SJCRH30 (cell line): ENCODE data around the gene ZKSCAN8. TPM values are rescaled to one million over a fixed set of nuclear protein-coding genes. Genes with fewer than 3 reads are reported as not detected.
A peak's percentile ranks its signal among the peaks of the same experiment; 100 is the strongest.
"Not testable (repeated sequence)": the region's sequence is repeated elsewhere in the genome, so short reads cannot be mapped to it uniquely, and the experiment has no call there.

ENCODE experiments used
- DNase-seq, 2 experiments: peaks; one replicate each; pipeline ENCODE4 v3.0.0-alpha.2; 2015 to 2020
- H3K27ac ChIP-seq: fragments of 250-450 bp; sonication (Bioruptor Pico); 2 replicates; pipeline ENCODE4 v1.5.1; 2020; ENCODE audit warnings: mild to moderate bottlenecking, moderate library complexity
- H3K27me3 ChIP-seq: fragments of 250-450 bp; sonication (Bioruptor Pico); 2 replicates; pipeline ENCODE4 v1.5.1; 2020; ENCODE audit warnings: mild to moderate bottlenecking, moderate library complexity
- H3K36me3 ChIP-seq: fragments of 250-450 bp; sonication (Bioruptor Pico); 2 replicates; pipeline ENCODE4 v1.5.1; 2020; ENCODE audit warnings: mild to moderate bottlenecking, moderate library complexity
- H3K4me1 ChIP-seq: fragments of 250-450 bp; sonication (Bioruptor Pico); 2 replicates; pipeline ENCODE4 v1.5.1; 2020; ENCODE audit warnings: mild to moderate bottlenecking, moderate library complexity
- H3K4me3 ChIP-seq: fragments of 250-450 bp; sonication (Bioruptor Pico); 2 replicates; pipeline ENCODE4 v1.5.1; 2020; ENCODE audit warnings: mild to moderate bottlenecking, moderate library complexity
- H3K9me3 ChIP-seq: fragments of 250-450 bp; sonication (Bioruptor Pico); replicated peaks from 2 replicates; pipeline ENCODE4 v1.5.1; 2020; ENCODE audit warnings: mild to moderate bottlenecking, moderate library complexity
- total RNA-seq: library from RNA; depleted of rRNA; stranded (reverse); fragments of >200 nt; shearing (Covaris generic); gene quantifications from 2 replicates; pipeline ENCODE4 v1.2.3, GENCODE V29; 2014; rRNA removed

ZKSCAN8 gene
- 22.4 and 24.6 TPM in 2 replicates for total RNA-seq

DNA sequence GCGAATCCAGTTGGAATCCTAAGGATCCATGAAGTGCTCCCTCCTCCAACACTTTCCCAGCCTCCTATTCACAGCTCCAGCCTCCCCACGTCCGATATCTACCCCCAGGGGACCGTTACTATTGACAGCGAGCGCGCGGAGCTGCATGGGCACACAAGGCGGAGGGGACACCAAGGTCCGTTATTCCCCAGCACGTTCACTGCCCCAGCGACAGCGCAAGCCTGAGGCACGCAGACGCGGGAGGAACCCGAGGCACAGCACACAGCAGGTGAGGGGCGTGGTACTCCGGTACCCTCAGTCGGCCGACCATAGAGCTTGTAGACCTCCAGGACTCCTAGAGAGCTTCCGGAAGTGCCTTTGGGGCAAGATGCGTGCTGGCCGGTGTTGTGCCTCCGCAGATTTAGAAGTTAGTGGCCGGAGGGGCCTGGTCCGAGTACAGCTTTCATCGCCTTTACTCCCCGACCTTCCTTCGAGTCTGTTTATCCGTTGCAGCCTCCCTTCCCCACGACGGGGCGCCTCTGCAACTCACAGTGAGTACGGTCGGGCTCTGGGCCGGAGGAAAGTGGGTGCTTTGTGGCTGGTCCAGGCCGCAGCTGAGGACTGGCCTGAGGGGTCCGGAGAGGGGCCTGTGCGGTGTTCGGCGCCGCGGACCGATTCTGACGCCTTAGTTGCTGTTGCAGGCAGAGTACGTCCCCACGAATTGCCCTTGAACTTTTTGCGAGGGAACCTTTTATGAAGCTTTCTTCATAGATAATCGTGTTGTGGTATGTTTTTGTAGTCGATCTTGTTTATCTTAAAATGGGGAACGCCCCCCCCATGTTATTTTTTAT lies at the start of gene ZKSCAN8:
ZKSCAN8 (plus strand) TSS at position 384 of the 830 bp plus-strand sequence. CDS start 6,525 bp downstream, outside the sequence.
- peak within 1 kb of the TSS; percentile 80 for H3K4me3 ChIP-seq
- H3K36me3 ChIP-seq = peaks cover 16% of the 10 kb centered on the region; the same call in 1 of the 2 replicates
- peak within 1 kb of the TSS; percentile 61 for H3K27ac ChIP-seq
- no peaks in the 10 kb centered on the region for H3K27me3 ChIP-seq
- peak; percentile 91 to 94 for DNase-seq
- H3K4me1 ChIP-seq = peaks cover 6% of the 10 kb centered on the region
- H3K9me3 ChIP-seq = no peaks in the 10 kb centered on the region

DNA sequence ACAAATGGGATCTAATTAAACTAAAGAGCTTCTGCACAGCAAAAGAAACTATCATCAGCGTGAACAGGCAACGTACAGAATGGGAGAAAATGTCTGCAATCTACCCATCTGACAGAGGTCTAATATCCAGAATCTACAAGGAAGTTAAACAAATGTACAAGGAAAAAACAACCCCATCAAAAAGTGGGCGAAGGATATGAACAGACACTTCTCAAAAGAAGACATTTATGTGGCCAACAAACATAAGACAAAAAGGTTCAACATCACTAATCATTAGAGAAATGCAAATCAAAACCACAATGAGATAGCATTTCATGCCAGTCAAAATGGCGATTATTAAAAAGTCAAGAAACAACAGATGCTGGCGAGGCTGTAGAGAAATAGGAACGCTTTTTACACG lies 39.5 kb upstream of the ZKSCAN8 start:
- not testable (repeated sequence) for H3K27me3 ChIP-seq, H3K36me3 ChIP-seq

DNA sequence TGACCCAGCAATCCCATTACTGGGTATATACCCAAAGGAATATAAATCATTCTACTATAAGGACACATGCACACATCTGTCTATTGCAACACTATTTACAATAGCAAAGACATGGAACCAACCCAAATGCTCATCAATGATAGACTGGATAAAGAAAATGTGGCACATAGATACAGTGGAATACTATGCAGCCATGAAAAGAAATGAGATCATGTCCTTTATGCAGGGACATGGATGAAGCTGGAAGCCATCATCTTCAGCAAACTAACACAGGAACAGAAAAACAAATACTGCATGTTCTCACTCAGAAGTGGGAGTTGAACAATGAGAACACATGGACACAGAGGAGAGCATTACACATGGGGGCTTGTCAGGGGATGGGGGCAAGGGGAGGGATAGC lies 39.0 kb upstream of the ZKSCAN8 start:
- not testable (repeated sequence) for DNase-seq, H3K4me1 ChIP-seq, H3K4me3 ChIP-seq, H3K27me3 ChIP-seq, H3K27ac ChIP-seq, H3K9me3 ChIP-seq, H3K36me3 ChIP-seq

More for the DNA sequence above, 39.5 kb upstream of the ZKSCAN8 start:
- H3K4me3 ChIP-seq, DNase-seq, H3K27ac ChIP-seq, H3K9me3 ChIP-seq, H3K4me1 ChIP-seq: not testable (repeated sequence)

DNA sequence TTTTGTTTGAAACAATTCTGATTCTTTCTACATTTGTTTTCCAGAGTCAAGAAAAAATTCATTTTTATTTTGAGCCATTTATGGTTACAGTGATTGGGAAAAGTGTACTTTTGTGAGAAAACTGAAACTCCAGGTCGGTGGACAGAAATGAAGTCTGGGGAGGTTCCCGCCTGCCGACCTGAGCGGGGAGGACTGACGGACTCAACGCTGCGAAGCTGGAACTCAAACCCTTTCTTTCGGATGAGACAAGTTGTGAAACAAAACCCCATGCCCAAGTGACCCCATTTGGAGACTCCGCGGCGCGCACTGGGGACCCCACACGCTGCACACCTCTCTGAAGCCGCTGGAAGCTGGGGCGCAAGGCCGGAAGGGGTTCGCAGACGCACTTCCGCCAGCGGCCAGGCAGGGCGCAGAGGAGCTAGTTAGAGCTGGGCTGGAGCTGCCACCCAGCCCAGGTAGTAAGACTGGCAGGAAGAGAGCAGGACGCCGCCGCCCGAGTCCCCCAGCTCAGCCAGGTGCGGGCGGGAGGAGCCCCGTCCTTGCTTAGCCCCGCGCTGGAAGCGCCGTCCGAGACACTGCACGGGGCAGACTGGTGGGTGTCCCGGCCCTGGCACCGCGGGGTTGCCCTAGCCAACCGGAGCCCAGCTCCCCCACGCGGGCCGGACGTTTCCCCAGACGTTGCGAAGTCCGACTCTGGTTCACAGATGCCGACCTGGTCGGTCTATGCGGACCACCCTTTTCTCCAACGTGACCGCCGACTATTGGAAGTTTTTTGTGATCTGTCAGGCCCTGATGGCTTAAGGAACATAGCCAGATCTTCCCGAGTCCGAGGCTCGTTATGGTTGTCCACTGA lies 37.1 kb upstream of the ZKSCAN8 start:
- peak overlapping the region; percentile 9; the same call in 1 of the 2 replicates for H3K27ac ChIP-seq
- DNase-seq = peak; percentile 80 to 86

DNA sequence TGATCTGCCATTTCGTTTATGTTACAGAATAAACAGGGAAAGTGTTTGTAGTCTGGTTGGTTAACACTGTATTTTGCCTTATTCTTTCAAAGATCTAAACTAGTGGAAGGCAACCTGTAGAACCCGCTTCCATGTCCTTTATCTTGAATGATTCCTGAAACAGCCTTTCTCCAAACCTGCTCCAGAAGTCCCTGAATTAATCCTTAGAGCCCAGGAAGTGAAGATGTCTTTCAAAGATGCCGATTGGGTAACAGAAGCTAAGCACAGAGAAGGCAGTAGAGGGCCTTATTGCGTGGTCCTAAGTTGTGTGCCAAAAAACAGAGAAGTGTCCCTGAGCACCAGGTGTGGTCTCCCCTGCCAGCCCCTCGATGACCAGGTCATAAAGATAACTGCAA lies 36.4 kb upstream of the ZKSCAN8 start:
- H3K36me3 ChIP-seq = no peaks in the 10 kb centered on the region
- H3K27me3 ChIP-seq = no peaks in the 10 kb centered on the region
- peak overlapping the region; percentile 70 for H3K4me3 ChIP-seq
- H3K9me3 ChIP-seq = no peaks in the 10 kb centered on the region
- no peak overlapping the region for H3K27ac ChIP-seq
- no peak for DNase-seq
- H3K4me1 ChIP-seq = no peaks in the 10 kb centered on the region

More for the DNA sequence above, 37.1 kb upstream of the ZKSCAN8 start:
- Histone ChIP-seq H3K4me3 (peak overlapping the region; percentile 70), H3K9me3 (no peaks in the 10 kb centered on the region), H3K4me1 (no peaks in the 10 kb centered on the region), H3K36me3 (no peaks in the 10 kb centered on the region), H3K27me3 (no peaks in the 10 kb centered on the region)

DNA sequence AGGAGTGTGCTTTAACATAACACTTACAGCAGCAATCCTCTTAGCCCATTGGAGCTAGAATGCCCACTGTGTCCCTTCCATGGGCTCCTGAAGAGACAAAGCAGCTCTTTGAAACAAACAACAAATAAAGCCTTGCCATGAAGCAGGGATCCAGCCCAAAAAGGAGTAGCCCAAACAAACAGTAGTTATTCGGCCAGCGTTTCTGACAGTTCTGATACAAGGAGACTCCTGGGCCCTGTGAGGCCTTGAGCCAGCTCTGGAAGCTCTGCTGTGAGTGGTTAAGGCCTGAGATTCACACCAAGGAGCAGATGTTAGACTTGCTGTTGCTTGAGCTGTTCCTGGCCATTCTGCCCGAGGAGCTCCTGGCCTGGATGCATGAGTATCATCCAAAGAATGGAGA lies 34.2 kb upstream of the ZKSCAN8 start:
- Histone ChIP-seq H3K27ac (no peak overlapping the region), H3K4me1 (no peaks in the 10 kb centered on the region), H3K36me3 (no peaks in the 10 kb centered on the region), H3K9me3 (no peaks in the 10 kb centered on the region), H3K27me3 (no peaks in the 10 kb centered on the region), H3K4me3 (no peak overlapping the region)
- no peak for DNase-seq

DNA sequence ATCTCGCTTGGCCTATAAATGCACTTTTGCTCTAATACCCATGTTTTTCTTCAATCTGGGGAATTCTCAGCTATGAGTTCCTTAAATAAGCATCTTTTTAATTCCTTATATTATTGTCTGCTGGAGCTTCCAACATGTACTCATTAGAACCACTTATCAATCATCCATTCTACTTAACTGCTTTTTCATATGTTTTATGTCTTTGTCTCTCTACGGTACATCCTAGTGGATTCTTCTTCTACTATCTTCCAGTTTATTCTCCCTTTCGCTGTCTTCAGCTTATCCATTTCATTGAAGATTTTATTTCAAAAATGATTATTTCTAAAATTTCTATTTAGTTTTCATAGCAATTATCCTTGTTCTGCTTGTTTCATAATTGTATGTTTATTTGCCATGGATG lies 29.7 kb upstream of the ZKSCAN8 start:
- Histone ChIP-seq H3K4me1 (no peaks in the 10 kb centered on the region), H3K9me3 (no peaks in the 10 kb centered on the region), H3K4me3 (no peak overlapping the region), H3K27ac (no peak overlapping the region), H3K36me3 (no peaks in the 10 kb centered on the region; the same call in 1 of the 2 replicates), H3K27me3 (no peaks in the 10 kb centered on the region)
- no peak for DNase-seq

DNA sequence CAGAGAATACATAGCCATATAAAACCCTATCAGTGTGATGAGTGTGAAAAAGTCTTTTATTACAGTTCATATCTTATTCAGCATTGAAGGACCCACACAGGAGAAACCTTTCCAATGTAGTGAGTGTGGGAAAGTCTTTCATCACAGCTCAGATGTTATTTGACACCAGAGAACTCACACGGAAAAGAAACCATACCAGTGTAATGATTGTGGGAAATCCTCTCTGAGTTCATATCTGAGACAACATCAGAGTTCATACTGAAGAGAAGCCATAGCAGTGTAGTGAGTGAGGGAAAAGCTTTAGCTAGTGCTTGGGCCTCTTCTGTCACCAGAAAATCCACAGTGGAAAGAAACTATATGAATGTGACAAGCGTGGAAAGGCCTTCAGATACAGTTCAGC lies 25.9 kb upstream of the ZKSCAN8 start:
- no peaks in the 10 kb centered on the region for H3K27me3 ChIP-seq
- no peak overlapping the region for H3K27ac ChIP-seq
- no peaks in the 10 kb centered on the region for H3K9me3 ChIP-seq
- DNase-seq = no peak
- H3K36me3 ChIP-seq = peaks cover 7% of the 10 kb centered on the region; the same call in 1 of the 2 replicates
- H3K4me3 ChIP-seq = no peak overlapping the region
- no peaks in the 10 kb centered on the region for H3K4me1 ChIP-seq

DNA sequence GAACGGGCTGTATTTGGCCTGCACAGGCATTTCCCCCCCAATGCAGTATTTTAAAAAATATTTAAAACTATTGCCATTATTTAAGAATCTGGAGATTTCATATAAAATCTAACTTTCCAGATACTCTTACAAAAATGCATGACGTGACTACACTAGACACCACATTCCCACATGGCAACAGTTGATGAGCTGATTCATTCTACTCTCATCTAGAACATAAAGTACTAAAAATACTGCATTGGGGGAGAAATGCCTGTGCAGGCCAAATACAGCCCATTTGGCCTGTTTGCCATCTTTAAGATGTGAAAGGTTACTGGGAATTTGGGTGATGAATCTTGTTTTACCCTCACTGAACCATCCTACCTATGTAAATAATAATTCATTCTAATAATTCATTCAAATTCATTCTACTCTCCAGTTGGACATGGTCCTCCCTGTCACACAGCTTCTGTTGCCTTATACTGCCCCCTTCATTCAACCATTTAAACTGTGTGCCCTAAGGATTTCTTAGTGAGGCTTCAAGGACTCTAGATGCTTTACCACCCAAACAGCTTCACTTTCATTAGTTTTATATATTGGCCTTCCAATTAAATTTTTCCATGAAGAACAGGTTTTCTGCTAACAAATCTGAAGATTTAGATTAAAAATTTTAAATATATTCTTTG lies 24.2 kb upstream of the ZKSCAN8 start:
- no peaks in the 10 kb centered on the region for H3K9me3 ChIP-seq
- no peak for DNase-seq
- H3K4me1 ChIP-seq = no peaks in the 10 kb centered on the region
- no peak overlapping the region for H3K4me3 ChIP-seq
- H3K36me3 ChIP-seq = peaks cover 13% of the 10 kb centered on the region; the same call in 1 of the 2 replicates
- H3K27ac ChIP-seq = no peak overlapping the region
- no peaks in the 10 kb centered on the region for H3K27me3 ChIP-seq

DNA sequence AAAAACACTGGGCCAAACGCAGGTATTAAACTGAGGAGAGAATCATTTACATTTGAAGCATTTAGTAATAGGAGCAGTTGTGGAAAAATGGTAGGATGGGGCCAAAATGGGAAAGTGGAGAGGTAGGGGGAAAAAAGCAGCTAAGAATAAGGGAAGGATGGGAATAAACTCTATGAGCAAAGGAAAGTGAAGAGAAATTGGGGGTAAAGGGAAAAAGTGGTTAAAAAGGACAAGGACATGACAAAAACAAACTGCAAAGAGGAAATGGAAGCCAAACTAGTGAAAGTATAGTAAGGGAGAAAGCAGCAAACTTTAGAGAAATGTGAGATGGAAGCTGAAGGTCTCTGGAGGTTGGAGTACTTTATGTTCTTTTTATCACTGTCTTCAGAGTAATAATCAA lies 23.5 kb upstream of the ZKSCAN8 start:
- no peak overlapping the region for H3K4me3 ChIP-seq
- H3K27ac ChIP-seq = no peak overlapping the region
- H3K4me1 ChIP-seq = no peaks in the 10 kb centered on the region
- H3K9me3 ChIP-seq = no peaks in the 10 kb centered on the region
- peaks cover 13% of the 10 kb centered on the region; the same call in 1 of the 2 replicates for H3K36me3 ChIP-seq
- H3K27me3 ChIP-seq = no peaks in the 10 kb centered on the region
- DNase-seq = no peak

DNA sequence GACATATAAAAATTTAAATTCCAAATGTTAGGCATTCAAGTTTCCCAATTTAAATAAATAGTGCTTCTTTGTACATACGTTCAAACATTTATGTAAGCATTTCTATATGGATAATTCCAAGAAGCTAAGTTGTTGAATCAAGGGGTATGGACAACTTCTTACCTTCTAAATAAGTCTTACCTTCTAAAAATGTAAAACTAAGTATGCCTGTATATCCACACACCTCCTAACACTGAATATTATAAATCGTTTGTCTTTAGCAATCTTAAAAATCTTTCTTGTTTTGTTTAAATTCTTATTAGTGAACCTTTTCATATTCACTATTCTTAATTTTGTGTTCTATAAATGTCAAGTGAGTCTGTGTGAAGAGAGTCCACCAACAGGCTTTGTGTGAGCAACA lies 19.8 kb upstream of the ZKSCAN8 start:
- Histone ChIP-seq H3K27ac (no peak overlapping the region), H3K4me3 (no peak overlapping the region), H3K4me1 (no peaks in the 10 kb centered on the region), H3K27me3 (no peaks in the 10 kb centered on the region), H3K36me3 (0 out of 2 replicates have a peak, but pooled peaks cover 13% of the 10 kb centered on the region), H3K9me3 (no peaks in the 10 kb centered on the region)
- no peak for DNase-seq

DNA sequence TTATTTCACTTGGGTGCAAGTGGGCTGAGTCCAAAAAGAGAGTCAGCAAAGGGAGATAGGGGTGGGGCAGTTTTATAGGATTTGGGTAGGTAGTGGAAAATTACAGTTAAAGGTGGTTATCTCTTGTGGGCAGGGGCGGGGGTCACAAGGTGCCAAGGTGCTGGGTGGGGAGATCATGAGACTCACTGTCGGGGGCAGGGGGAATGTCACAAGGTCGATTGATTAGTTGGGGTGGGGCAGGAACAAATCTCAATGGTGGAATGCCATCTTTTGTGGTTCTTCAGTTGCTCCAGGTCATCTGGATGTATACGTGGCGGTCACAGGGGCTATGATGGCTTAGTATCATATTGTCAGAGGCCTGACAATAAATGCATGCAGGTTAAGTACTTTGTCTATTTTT lies 19.4 kb upstream of the ZKSCAN8 start:
- not testable (repeated sequence) for H3K27me3 ChIP-seq, H3K9me3 ChIP-seq, DNase-seq, H3K4me3 ChIP-seq, H3K27ac ChIP-seq, H3K4me1 ChIP-seq
- 0 out of 2 replicates have a peak, but pooled peaks cover 13% of the 10 kb centered on the region for H3K36me3 ChIP-seq

DNA sequence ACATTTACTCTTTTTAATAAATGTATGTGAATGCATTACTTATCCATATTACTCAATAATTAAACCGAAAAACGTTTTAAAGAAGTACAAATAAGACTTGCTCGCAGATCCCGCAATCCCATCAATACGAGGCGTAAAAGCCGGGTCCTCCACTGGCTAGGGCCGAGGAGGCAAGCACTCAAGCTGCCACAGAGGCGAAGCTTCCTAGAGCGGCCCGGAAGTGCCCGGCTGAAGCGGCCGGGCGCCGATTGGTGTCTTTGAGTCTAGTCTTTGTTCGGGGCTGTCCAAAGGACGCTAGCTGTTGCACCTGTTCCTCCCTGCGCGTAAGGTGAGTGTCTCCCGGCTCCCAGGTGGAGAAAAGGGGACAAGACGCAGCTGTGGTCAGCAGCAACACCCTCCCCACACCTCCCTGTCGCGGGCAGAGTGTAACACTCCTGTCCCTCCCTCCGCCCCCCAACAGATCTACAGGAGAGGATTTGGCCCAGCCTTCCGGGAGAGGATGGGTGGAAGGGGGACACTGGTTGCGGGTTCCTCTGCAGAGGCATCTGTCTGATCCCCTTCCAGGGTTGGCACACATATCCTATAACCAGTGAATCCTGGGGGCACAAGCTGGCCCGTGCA lies 17.2 kb upstream of the ZKSCAN8 start, which contains the start of gene ZSCAN16:
ZSCAN16 (plus strand) TSS at position 260 of the 621 bp plus-strand sequence. CDS start 835 bp downstream, outside the sequence.
- no peaks in the 10 kb centered on the region for H3K9me3 ChIP-seq
- peak within 1 kb of the TSS; percentile 68 for H3K4me3 ChIP-seq
- H3K27me3 ChIP-seq = no peaks in the 10 kb centered on the region
- DNase-seq = peak; percentile 82 to 88
- no peaks in the 10 kb centered on the region for H3K4me1 ChIP-seq
- 0 out of 2 replicates have a peak, but pooled peaks cover 11% of the 10 kb centered on the region for H3K36me3 ChIP-seq
- H3K27ac ChIP-seq = peak within 1 kb of the TSS; percentile 52

DNA sequence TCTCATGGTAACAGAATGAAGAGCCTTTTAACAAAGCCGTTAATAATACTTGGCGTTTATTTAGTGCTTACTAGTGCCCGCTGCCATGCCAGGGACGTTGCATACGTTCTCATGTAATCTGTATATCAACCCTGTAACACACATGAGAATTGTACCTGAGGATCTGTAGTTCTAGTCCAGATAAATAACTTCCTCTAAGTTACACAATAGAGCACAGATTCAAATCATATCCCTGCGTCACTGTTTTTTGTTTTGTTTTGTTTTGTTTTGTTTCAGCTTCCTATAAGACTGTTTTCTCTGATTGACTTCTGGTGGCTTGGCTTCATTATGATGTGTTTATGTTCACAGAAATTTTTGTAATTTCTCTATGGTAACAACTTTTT lies 16.7 kb upstream of the ZKSCAN8 start:
- H3K36me3 ChIP-seq = 0 out of 2 replicates have a peak, but pooled peaks cover 8% of the 10 kb centered on the region
- H3K4me1 ChIP-seq = no peaks in the 10 kb centered on the region
- peak overlapping the region; percentile 52 for H3K27ac ChIP-seq
- H3K9me3 ChIP-seq = no peaks in the 10 kb centered on the region
- no peak for DNase-seq
- peak overlapping the region; percentile 68 for H3K4me3 ChIP-seq
- H3K27me3 ChIP-seq = no peaks in the 10 kb centered on the region
